Common myeloid progenitor, CD34-positive (primary cell): Measurements from ENCODE around the gene PPID.
"Not testable (repeated sequence)": the region's sequence is repeated elsewhere in the genome, so short reads cannot be mapped to it uniquely, and the experiment has no call there.

ENCODE experiments used
- CTCF ChIA-PET: fragments of 350-600 bp; sonication (Branson Sonifier 250); formaldehyde crosslinking; loops from one replicate; lab custom pipeline; 2021; ENCODE audit warnings: antibody characterized with exemption; lab: Charles Lee
- POLR2A ChIA-PET: fragments of 350-600 bp; sonication (Branson Sonifier 250); formaldehyde crosslinking; loops from one replicate; lab custom pipeline; 2021; ENCODE audit warnings: antibody characterized with exemption; lab: Charles Lee
- DNase-seq, 3 donors: peaks; one replicate each; pipeline versions ENCODE4 v3.0.0 to v3.0.0-alpha.2; 2013
- H3K27ac ChIP-seq, 2 experiments: 1 replicate in 1 of 2; 2 replicates in 1 of 2; pipeline ENCODE4 v1.7.0; 2013; ENCODE audit warnings: inconsistent platforms in 2 of 2, low read length in 2 of 2, mild to moderate bottlenecking in 2 of 2, low read depth in 1 of 2, moderate library complexity in 1 of 2; ENCODE audit not compliant: severe bottlenecking in 2 of 2, insufficient read depth in 1 of 2, poor library complexity in 1 of 2
- H3K27me3 ChIP-seq, 5 experiments: replicated peaks in 2 of 5; 1 replicate in 3 of 5; 2 replicates in 2 of 5; pipeline versions ENCODE4 v1.6.1 to v1.7.0; 2013; ENCODE audit warnings: low read length in 4 of 5, mild to moderate bottlenecking in 2 of 5, moderate library complexity in 2 of 5, inconsistent platforms in 1 of 5; ENCODE audit not compliant: insufficient read depth in 5 of 5, control insufficient read depth in 4 of 5
- H3K36me3 ChIP-seq, 4 experiments: 1 replicate in 2 of 4; 2 replicates in 2 of 4; pipeline versions ENCODE4 v1.6.1 to v1.7.0; 2013; ENCODE audit warnings: low read length in 3 of 4, control low read depth in 1 of 4, mild to moderate bottlenecking in 1 of 4; ENCODE audit not compliant: control insufficient read depth in 4 of 4, insufficient read depth in 4 of 4
- H3K4me1 ChIP-seq, 4 experiments: 1 replicate in 3 of 4; 2 replicates in 1 of 4; pipeline versions ENCODE4 v1.6.1 to v1.7.1; 2013; ENCODE audit warnings: low read length in 3 of 4, mild to moderate bottlenecking in 3 of 4, control low read depth in 1 of 4, inconsistent platforms in 1 of 4, moderate library complexity in 1 of 4; ENCODE audit not compliant: control insufficient read depth in 4 of 4, insufficient read depth in 4 of 4; ENCODE audit errors: control extremely low read depth in 1 of 4
- H3K4me3 ChIP-seq, 7 experiments: 1 replicate in 4 of 7; 2 replicates in 3 of 7; pipeline versions ENCODE4 v1.5.1 to v1.7.0; 2013; ENCODE audit warnings: mild to moderate bottlenecking in 7 of 7, low read length in 6 of 7, moderate library complexity in 6 of 7, inconsistent platforms in 2 of 7, low read depth in 2 of 7, control low read depth in 1 of 7; ENCODE audit not compliant: insufficient read depth in 4 of 7, control insufficient read depth in 1 of 7; ENCODE audit errors: extremely low read depth in 1 of 7
- H3K9me3 ChIP-seq, 5 experiments: 1 replicate in 4 of 5; 2 replicates in 1 of 5; pipeline versions ENCODE4 v1.6.1 to v1.7.1; 2013; ENCODE audit warnings: low read length in 4 of 5, mild to moderate bottlenecking in 2 of 5, inconsistent platforms in 1 of 5, low read depth in 1 of 5, moderate library complexity in 1 of 5; ENCODE audit not compliant: control insufficient read depth in 4 of 5, insufficient read depth in 2 of 5; ENCODE audit errors: control extremely low read depth in 1 of 5
- WGBS: methylation state at CpG from one replicate; pipeline ENCODE4 v1.1.5; 2013; ENCODE audit not compliant: insufficient coverage; 5-methylcytosine and 5-hydroxymethylcytosine counted together

Gene PPID

GRCh38 chr4:158756588-158756987 is 33.4 kb upstream of the PPID start:
- no peak overlapping the region for H3K4me3 ChIP-seq
- no peaks in the 10 kb centered on the region for H3K27me3 ChIP-seq
- POLR2A ChIA-PET, result no interaction called here
- peaks cover 0 to 4% (median 0%) of the 10 kb centered on the region in 5 experiments for H3K9me3 ChIP-seq
- H3K27ac ChIP-seq, result no peak overlapping the region
- no peaks in the 10 kb centered on the region for H3K36me3 ChIP-seq
- CTCF ChIA-PET, result interaction anchor here (0.7 kb wide), 1 partner anchor 18 kb away, joined by 3 read pairs; no protein-coding TSS in a partner anchor
- H3K4me1 ChIP-seq, result no peaks in the 10 kb centered on the region
- no peak for DNase-seq

- H3K27me3 ChIP-seq, H3K36me3 ChIP-seq, H3K4me1 ChIP-seq, H3K4me3 ChIP-seq, POLR2A ChIA-PET, H3K27ac ChIP-seq, H3K9me3 ChIP-seq, DNase-seq: not testable (repeated sequence)
- CTCF ChIA-PET, result interaction anchor here (1.1 kb wide), 2 partner anchors 11 to 14 kb away, joined by 3 read pairs; no protein-coding TSS in a partner anchor
- 97% methylated on average over 3 of the region's 7 CpGs for WGBS
Measured at GRCh38 chr4:158755819-158756218, 32.6 kb upstream of the PPID start.

DNA sequence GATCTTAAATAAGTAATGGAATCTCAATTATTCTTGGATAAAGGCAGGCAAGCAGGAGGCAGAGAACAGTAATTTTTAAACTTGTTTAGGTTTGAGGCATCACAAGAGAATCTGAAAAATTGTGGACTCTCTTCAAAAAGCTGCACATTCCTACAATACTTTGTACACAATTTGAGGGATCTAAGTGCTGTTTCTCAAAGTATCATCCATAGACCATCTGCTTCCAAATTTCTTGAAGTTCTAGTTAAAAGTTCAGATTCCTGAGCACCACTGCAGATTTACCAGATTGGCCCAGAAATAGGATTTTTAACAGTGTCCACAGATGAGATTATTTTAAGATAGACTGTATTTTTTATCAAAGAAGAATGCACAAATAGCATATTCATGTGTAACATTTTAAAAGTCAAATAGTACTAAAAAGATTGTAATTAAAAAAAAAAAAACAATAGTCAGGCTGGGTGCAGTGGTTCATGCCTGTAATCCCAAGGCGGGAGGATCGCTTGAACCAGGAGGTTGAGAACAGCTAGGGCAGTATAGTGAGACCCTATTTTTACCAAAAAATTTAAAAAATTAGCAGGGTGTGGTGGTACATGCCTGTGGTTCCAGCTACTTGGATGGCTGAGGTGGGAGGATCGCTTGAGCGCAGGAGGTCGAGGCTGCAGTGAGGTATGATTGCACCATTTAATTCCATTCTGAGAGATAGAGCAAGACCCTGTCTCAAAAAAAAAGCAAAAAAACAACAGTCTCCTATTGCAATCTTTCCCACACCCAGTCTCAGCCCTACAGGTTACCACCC is 31.4 kb upstream of the PPID start:
- Histone ChIP-seq H3K27ac (no peak overlapping the region), H3K36me3 (no peaks in the 10 kb centered on the region), H3K4me1 (no peaks in the 10 kb centered on the region), H3K4me3 (no peak overlapping the region), H3K27me3 (no peaks in the 10 kb centered on the region), H3K9me3 (peaks cover 0 to 4% (median 0%) of the 10 kb centered on the region in 5 experiments)
- DNase-seq, result no peak
- CTCF ChIA-PET, result interaction anchor here (0.7 to 1.0 kb wide), 2 partner anchors 23 to 33 kb away, joined by 3 read pairs; no protein-coding TSS in a partner anchor
- POLR2A ChIA-PET, result no interaction called here
- 100% methylated on average over 3 of the region's 5 CpGs for whole genome bisulfite sequencing

DNA sequence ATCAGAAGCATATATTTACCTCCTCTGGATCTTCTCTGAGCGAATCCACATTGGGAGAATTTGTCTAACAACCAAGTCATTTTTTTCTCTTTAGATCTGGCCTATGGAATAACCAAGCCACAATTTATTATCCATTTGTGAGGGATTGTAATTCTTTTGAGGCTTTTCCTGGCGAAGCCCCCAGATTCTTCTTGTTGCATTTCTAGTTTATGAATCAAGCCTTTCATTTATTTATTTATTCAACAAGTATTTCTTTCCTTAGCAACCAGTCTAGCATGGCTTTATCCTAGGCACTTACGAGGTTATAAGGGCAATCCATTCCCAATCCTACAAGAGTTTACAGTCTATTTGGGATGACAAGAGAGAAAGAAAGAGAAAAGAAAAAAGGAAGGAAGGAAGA is 27.2 kb upstream of the PPID start:
- Histone ChIP-seq H3K9me3 (no peaks in the 10 kb centered on the region), H3K27ac (no peak overlapping the region), H3K27me3 (no peaks in the 10 kb centered on the region), H3K36me3 (no peaks in the 10 kb centered on the region), H3K4me1 (no peaks in the 10 kb centered on the region), H3K4me3 (no peak overlapping the region)
- ChIA-PET CTCF (no interaction called here), POLR2A (no interaction called here)
- WGBS, result no CpG with 5 or more reads among the region's 3 CpGs
- no peak for DNase-seq

GRCh38 chr4:158746537-158746936 is 23.3 kb upstream of the PPID start:
- DNase-seq, H3K9me3 ChIP-seq, H3K4me1 ChIP-seq, H3K27me3 ChIP-seq, H3K4me3 ChIP-seq, CTCF ChIA-PET, H3K27ac ChIP-seq, H3K36me3 ChIP-seq, POLR2A ChIA-PET: not testable (repeated sequence)
- 98% methylated on average over 8 of the region's 31 CpGs for WGBS

DNA sequence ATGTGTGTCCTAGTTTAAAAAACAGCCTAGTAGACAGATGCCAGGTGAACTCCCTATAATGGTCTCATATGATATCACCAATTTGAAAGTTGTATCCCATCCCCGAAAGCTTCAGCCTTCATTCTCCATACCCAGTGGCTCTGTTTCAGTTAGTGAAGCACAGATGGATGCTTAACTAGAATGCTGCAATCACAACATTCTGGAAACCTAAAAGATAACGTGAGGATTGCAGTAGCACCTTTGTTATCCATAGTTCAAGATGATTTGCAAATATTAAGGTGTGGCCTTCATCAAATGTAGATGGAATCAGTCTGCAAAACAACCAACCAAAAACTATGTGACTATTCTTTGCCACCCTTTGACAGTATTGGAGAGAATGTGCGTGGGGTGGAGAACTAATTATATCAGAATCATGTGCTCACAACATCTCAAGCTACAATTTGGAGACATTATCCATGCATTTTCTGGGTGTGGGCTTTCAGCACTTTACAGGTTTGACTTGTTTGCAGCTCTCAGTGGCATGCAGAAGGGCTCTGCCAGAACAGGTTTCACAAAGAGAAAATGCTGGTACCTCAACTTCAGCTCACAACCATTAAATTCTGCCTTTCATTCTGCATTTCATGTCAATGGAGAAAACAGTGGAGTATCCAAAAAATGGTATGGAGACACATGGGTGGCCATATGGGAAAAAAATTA is 18.3 kb upstream of the PPID start:
- H3K9me3 ChIP-seq, result peaks cover 0 to 6% (median 0%) of the 10 kb centered on the region in 5 experiments
- no peak for DNase-seq
- 100% methylated on average over 1 of the region's 3 CpGs for WGBS
- CTCF ChIA-PET, result interaction anchor here (1.1 kb wide), 1 partner anchor 14 kb away, joined by 3 read pairs; no protein-coding TSS in a partner anchor
- POLR2A ChIA-PET, result no interaction called here
- H3K4me3 ChIP-seq, result no peak overlapping the region
- no peaks in the 10 kb centered on the region for H3K36me3 ChIP-seq
- no peaks in the 10 kb centered on the region for H3K4me1 ChIP-seq
- no peaks in the 10 kb centered on the region for H3K27me3 ChIP-seq
- H3K27ac ChIP-seq, result no peak overlapping the region

DNA sequence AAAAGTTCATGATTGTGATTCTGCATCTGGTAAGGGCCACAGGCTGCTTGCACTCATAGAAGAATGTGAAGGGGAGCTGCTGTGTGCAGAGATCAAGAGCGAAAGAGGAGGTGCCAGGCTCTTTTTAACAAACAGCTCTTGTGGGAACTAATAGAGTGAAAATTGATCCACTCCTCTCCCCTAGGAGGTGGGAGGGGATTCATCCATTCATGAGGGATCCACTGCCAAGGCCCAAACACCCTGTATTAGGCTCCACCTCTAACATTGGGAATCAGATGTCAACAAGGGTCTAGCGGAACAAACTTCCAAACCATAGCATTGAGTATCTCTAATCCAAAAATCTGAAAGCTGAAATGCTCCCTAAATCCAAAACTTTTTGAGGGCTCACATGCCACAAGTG is 16.4 kb upstream of the PPID start:
- H3K36me3 ChIP-seq, result no peaks in the 10 kb centered on the region
- POLR2A ChIA-PET, result no interaction called here
- WGBS, result 100% methylated on average over 1 of the region's 2 CpGs
- no peak overlapping the region for H3K27ac ChIP-seq
- H3K27me3 ChIP-seq, result no peaks in the 10 kb centered on the region
- peaks cover 0 to 9% (median 0%) of the 10 kb centered on the region in 5 experiments for H3K9me3 ChIP-seq
- no peak overlapping the region for H3K4me3 ChIP-seq
- CTCF ChIA-PET, result interaction anchor here (0.7 kb wide), 1 partner anchor 23 kb away, joined by 3 read pairs; no protein-coding TSS in a partner anchor
- DNase-seq, result no peak
- no peaks in the 10 kb centered on the region for H3K4me1 ChIP-seq
